Ecto neural progenitor cell (in vitro differentiated cells): ENCODE data around the gene JAK2.
"Not testable (repeated sequence)": the region's sequence is repeated elsewhere in the genome, so short reads cannot be mapped to it uniquely, and the experiment has no call there.

ENCODE experiments used
- DNase-seq: peaks from one replicate; pipeline ENCODE4 v3.0.0-alpha.2; 2018; ENCODE audit warnings: low spot score

JAK2 gene

DNA sequence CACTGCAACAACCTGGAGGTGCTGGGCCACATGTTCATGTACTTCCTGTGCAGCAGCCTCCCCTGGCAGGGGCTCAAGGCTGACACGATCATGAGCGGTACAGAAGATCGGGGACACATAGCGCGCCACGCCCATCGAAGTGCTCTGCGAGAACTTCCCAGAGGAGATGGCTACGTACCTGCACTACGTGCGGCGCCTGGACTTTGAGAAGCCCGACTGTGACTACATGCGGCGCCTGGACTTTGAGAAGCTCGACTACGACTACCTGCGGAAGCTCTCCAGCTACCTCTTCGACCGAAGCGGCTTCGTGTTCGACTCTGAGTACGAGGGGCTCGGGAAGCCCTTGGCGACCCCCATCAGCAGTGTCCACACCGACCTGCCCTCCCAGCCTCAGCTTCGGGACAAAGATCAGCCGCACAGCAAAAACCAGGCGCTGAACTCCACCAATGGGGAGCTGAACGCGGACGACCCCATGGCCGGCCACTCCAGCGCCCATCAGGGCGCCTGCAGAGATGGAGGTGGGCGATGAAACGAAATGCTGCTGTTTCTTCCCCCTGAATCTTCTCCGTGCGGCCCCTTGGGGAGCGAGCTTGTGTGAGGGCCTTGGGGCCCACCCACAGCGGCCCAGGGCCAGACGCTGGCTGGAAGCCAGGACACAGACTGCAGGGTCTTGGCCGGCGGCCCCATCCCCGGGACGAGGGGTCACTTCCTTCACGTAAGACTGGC is 56.5 kb downstream of the JAK2 start:
- no peak for DNase-seq

DNA sequence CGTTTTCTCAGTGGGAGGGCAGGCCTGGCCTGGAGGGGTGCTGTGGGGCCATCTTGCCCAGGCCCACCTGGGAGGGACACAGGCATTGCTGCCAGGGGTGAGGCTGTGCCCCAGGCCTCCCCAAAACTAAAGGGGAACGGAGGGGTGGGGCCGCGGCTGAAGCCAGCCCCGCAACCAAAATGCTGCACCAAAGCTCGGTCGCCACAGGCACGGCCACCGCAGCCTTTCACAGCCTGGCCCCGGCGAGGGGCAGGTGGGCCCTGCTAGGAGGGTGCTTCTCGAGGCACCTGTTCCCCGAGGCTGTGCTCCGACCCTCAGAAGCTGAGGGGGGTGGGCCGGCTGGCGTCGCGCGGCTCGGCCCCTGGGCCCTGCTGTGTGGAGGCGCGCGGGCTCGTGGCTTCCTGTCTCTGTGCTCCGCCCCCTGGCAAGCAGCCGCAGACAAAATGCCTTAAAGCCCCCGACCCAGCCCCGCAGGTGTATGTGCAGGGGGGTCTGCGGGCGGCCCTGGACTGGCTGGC is 57.6 kb downstream of the JAK2 start:
- no peak for DNase-seq

DNA sequence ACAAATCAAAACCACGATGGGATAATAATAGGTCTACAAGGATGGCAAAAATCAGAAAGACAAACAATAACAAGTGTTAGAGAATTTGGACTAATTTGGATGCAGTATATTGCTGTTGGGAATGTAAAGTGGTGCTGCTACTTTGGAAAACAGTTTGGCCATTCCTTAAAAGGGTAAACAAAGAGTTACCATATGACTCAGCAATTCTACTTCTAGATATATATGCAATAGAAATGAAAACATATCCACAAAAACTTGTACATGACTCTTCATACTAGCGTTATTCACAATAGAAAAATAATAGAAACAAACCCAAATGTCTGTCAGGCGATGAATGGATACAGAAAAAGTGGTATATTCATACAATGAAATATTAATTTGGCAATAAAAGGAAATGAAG is 58.3 kb downstream of the JAK2 start:
- no peak for DNase-seq

DNA sequence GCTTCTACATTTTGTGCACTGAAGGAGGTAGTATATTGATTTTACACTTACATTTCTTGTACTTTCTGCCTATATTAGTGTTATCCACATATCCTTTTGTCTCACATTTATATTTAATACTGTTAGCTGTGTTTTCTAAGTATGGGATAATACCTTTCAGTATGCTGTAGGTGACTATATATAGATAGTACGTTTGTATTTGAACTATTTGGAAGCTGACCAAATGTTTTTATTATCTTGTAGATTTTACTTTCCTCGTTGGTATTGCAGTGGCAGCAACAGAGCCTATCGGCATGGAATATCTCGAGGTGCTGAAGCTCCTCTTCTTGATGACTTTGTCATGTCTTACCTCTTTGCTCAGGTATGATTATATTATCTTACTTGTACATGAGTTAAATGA is 59.1 kb downstream of the JAK2 start:
- DNase-seq = no peak

DNA sequence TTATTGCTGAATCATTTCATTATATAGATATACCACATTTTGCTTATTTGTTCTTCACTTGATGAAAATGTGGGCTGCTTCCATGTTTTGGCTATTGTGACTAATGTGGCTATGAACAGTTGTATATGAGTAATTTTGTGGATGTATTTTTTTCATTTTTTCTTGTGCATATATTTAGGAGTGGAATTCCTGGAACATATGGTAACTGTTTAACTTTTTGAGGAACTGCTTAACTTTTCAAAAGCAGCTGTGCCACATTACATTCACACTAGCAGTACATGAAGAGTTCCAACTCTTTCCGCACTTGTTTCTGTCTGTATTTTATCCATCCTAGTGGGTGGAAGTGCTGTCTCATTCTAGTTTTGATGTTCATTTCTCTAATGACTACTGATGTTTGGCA is 67.8 kb downstream of the JAK2 start:
- DNase-seq = no peak

DNA sequence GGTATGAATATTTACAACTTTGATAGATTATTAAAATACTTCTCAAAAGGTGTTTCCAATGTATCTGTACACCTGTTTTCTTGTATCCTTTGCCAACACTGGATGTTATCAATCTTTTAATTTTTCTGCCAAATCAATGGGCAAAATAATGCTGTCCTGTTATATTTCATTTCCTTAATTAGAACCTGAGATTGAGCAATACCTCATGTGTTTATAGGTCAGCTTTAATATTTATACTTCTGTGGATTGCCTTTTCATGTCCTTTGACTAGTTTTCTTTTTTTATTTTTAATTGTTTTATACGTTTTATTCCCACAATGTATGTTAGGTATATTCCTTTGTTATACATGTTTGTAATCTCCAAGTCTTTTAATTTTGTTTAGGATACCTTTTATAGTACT is 77.6 kb downstream of the JAK2 start:
- no peak for DNase-seq

DNA sequence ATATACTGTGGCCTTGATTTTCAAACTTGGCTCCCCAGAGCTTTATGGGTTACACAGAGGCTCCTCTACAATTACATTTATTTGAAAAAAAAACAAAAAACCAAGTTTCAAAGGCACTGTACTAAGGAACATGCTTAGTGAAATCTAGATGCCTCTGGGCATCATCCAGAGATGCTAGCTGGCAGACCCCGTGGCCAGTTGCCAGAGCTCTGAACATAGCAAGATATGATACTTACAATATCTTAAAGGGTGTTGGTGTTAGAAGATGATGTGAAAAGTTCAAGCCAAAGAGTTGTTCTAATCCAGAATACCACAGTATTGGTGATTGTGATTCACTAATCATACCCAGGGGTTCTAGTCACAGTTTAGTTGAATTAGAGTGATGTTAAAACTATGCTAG is 87.8 kb downstream of the JAK2 start:
- DNase-seq = no peak

DNA sequence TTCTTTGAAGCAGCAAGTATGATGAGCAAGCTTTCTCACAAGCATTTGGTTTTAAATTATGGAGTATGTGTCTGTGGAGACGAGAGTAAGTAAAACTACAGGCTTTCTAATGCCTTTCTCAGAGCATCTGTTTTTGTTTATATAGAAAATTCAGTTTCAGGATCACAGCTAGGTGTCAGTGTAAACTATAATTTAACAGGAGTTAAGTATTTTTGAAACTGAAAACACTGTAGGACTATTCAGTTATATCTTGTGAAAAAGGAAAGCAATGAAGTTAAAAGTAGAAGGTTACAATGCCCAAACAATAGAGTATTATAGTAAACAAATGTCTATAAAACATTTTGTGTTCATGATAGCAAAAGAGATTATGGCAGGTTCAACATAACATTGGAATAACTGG is 88.6 kb downstream of the JAK2 start:
- no peak for DNase-seq

DNA sequence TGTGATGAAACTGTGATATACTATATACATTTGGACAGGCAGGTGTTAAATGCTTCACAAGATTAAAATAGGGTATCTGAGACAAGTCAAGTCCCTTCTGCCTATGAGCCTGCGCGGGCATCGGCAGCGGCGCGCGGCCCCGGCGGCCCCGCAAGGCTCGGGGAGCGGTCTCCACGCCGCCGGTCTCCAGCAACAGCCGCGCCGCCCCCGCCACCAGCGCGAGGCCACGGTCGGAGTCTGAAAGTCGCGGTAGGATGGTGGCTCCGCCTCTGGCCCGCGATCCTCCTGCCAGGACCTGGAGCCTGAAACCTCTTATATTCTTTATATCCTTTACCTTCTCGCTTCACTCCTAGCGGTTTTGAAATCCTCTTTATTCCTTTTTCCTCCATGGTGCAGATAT is 100.9 kb downstream of the JAK2 start:
- DNase-seq = no peak

DNA sequence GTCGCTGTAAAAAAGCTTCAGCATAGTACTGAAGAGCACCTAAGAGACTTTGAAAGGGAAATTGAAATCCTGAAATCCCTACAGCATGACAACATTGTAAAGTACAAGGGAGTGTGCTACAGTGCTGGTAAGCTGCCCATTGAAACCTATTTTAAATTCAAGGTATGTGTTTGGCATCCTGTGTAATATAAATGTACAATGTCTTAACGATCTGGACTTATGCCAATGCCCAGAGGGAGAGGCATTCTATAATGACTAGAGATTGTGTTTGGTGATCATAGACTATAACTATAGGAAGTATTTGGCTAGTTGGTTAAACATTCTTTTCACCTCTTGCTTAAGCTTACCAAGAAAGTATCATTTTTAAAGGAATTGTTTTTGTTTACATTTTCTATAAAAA is 104.7 kb downstream of the JAK2 start:
- DNase-seq = no peak

DNA sequence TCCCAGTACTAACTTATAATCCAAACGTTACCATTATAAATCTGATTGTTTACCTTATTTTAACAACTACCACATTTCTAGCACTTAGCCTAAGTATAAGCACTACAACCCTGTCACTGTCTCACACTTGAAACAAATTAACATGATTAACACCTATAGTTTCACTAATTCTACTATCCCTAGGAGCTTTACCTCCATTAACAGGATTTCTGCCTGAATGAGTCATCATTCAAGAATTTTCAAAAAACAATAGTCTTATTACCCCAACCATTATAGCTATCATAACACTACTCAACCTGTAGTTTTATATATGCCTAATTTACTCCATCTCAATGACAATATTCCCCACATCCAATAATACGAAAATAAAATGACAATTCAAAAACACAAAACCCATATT is 110.7 kb downstream of the JAK2 start:
- DNase-seq = no peak

DNA sequence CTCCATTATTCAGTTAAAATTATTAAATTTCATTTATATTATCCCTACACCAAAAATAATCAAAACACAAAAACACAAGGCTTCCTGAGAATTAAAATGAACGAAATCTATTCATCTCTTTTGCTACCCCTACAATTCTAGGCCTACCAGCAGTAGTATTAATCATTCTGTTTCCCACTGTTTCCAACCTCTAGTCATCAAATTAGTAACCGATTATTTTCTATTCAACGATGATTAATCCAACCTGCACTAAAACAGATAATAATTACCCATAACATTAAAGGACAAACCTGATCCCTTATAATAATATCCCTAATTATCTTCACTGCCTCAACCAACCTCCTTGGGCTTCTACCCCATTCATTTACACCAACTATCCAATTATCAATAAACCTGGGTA is 114.4 kb downstream of the JAK2 start:
- DNase-seq = no peak

DNA sequence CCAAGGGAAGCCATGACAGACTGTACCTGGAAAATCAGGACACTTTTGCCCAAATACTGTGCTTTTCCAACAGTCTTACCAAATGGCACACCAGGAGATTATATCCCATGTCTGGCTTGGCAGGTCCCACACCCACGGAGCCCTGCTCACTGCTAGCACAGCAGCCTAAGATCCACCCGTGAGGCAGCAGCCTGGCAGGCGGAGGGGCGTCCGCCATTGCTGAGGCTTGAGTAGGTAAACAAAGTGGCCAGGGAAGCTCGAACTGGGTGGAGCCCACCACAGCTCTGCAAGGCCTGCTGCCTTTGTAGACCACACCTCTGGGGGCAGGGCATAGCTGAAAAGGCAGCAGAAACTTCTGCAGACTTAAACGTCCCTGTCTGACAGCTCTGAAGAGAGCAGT is 116.1 kb downstream of the JAK2 start:
- not testable (repeated sequence) for DNase-seq

DNA sequence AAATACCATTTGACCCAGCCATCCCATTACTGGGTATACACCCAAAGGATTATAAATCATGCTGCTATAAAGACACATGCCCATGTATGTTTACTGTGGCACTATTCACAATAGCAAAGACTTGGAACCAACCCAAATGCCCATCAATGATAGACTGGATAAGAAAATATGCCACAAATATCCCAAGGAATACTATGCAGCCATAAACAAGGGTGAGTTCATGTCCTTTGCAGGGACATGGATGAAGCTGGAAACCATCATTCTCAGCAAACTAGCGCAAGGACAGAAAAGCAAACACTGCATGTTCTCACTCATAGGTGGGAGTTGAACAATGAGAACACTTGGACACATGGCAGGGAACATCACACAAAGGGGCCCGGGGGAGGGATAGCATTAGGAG is 121.4 kb downstream of the JAK2 start:
- not testable (repeated sequence) for DNase-seq

DNA sequence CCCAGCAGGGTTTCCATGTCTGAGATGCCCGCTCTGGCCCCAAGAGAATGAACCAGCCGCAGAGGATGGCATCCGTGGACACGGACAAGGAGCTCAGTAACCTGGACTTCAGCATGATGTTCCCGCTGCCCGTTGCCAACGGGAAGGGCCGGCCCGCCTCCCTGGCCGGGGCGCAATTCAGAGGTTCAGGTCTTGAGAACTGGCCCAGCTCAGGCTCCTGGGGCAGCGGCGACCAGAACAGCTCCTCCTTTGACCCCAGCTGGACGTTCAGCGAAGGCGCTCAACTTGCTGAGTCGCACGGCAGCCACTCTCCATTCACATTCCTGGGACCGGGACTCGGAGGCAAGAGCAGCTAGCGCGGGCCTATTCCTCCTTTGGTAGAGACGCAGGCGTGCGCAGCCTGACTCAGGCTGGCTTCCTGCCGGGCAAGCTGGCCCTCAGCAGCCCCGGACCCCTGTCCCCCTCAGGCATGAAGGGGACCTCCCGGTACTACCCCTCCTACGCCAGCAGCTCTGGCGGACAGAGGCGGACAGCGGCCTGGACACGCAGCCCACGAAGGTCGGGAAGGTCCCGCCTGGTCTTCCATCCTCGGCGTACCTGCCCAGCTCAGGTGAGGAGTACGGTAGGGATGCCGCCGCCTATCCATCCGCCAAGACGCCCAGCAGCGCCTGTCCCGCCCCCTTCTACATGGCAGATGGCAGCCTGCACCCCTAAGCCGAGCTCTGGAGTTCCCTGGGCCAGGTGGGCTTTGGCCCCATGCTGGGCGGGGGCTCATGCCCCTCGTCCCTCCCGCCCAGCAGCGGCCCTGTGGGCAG is 126.0 kb downstream of the JAK2 start:
- DNase-seq = no peak

DNA sequence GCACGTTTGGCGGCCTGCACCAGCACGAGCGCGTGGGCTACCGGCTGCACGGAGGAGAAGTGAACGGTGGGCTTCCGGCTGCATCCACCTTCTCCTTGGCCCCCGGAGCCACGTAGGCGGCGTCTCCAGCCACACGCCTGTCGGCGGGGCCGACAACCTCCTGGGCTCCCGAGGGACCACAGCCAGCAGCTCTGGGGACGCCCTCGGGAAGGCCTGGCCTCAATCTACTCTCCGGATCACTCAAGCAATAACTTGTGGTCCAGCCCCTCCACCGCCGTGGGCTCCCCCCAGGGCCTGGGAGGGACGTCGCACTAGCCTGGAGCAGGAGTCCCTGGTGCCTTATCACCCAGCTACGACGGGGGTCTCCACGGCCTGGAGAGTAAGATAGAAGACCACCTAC is 126.6 kb downstream of the JAK2 start:
- DNase-seq = no peak

DNA sequence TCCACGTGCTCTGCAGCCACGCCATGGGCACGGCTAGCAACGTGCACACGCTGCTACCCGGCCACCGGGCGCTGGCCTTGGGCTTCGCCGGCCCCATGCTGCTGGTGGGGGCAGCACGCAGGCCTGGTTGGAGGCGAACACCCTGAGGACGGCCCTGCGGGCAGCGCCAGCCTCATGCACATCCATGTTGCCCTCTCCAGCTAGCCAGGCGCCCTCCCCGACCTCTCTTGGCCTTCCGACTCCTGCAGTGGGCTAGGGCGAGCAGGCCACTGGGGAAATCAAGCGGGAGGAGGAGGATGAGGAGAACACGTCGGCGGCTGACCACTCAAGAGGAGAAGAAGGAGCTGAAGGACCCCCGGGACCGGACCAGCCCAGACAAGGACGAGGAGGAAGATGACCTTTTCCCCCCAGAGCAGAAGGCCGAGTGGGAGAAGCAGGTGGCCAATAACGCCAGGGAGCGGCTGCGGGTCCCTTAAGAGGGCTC is 127.1 kb downstream of the JAK2 start:
- DNase-seq = no peak

DNA sequence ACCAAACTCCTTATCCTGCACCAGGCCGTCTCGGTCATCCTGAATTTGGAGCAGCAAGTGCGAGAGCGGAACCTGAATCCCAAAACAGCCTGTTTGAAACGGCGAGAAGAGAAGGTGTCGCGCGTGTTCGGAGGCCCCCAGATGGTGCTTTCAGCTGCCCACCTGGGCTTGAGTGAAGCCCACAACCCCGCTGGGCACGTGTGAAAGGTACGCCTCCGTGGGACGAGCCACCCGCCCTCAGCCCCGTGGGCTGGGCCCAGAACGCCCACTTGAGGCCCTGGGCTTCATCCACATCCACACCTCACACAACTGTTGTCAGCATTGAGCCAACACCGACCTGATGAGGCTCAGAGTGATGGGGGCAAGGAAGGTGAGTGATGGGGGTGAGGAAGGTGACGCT is 127.6 kb downstream of the JAK2 start:
- no peak for DNase-seq

DNA sequence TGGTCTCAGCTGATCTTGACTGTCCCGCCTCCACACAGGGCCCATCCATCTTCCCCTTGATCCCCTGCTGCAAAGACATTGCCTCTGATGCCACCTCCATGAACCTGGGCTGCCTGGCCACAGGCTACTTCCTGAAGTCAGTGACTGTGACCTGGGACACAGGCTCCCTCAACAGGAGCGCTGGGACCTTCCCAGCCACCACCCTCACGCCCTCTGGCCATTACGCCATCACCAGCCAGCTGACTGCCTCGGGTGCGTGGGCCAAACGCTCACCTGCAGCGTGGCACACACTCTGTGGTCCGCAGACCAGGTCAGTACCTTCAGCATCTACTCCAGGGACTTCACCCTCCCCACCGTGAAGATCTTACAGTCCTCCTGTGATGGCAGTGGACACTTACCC is 128.5 kb downstream of the JAK2 start:
- DNase-seq = no peak

DNA sequence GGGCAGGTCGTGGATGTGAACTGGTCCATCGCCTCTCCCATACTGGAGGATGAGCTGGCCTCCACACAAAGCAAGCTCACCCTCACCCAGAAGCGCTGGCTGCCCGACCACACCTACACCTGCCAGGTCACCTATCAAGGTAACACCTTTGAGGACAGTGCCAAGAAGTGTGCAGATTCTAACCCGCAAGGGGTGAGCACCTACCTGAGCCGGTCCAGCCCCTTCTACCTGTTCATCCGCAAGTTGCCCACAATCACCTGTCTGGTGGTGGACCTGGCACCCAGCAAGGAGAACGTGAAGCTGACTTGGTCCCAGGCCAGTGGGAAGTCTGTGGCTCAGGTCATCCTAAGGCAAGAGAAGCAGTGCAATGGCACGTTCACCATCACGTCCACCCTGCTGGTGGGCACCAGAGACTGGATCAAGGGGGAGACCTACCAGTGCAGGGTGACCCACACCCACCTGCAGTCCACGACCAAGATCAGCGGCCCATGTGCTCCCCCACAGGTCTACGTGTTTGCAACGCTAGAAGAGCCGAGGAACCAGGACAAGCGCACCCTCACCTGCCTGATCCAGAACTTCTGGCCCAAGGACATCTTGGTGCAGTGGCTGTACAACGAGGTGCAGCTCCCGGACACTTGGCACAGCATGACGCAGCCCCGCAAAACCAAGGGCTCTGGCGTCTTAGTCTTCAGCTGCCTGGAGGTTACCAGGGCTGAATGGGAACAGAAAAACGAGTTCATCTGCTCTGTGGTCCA is 129.1 kb downstream of the JAK2 start:
- DNase-seq = no peak

DNA sequence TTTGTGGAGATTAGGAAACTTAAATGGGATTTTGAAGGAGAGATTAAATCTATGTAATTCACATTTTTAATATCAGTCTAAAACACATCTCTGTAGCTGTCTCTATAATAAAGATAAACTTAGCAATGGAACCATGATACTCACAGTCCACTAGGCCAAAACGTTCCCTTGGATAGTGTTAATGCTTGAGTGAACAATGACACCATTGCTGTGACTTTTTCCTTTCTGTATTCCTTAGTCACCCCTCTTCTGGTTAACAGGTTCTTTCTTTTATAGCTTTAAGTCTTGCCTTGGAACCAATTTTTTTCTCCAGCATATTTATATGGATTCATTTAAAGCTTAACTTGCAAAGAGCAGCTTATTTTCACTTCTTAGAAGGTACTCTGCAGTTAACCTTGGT is 137.0 kb downstream of the JAK2 start:
- no peak for DNase-seq

DNA sequence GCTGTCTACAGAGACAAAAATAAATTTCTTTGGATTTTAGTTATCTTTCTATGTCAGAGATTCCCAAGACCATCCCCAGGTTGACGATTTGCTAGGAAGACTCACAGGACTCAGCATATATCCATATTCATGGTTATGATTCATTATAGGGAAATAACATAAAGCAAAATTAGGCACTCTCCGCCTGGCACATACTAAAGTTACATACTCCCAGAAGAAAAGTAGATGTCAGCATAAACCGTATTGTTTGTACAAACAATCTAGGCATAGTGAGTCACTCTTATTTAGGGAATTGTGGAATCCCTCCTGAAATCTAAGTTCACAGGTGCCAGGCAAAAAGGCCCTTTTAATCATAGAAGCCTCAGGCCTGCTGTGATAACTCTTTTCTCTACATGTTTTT is 137.4 kb downstream of the JAK2 start:
- no peak for DNase-seq

DNA sequence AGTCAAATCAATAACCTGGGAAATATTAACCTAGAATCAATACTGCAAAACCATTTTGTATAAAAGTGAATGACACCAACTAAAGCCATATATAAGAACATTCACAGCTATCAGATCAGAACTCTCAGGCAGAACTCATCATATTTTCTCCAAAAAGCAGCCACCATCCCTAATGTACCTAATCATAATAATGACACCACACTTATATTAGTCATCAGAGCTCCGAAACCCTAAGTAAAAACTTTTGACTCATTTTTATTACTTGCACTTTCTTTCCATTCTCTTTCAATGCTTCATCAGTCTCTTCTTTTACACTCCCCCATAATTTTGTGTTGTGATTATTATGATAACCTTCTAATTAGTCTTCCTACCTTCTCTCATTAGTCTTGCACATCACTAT is 155.1 kb downstream of the JAK2 start:
- DNase-seq = no peak
